IMR-90 (cell line): Measurements from ENCODE around the gene TIAM2. TPM values are rescaled to one million over a fixed set of nuclear protein-coding genes. Genes with fewer than 3 reads are reported as not detected.

Source experiments
- ATAC-seq: fragments of 200-7000 bp; cut with Tn5 transposase; 2 replicates; pipeline ENCODE4 v1.9.1; 2020; ENCODE audit warnings: low read depth, mild to moderate bottlenecking, moderate library complexity
- BruUV-seq: library from RNA; stranded (reverse); fragments of 400-500 nt; replicated peaks from 2 replicates; lab custom pipeline; 2021; lab: Mats Ljungman, UMichigan
- CTCF ChIA-PET: fragments of 300-600 bp; formaldehyde crosslinking; extraction: SDS; loops from one replicate; lab custom pipeline; 2021; ENCODE audit warnings: antibody characterized with exemption; lab: Yijun Ruan, JAX
- POLR2A ChIA-PET: fragments of 300-600 bp; sonication (Branson Sonifier 250); formaldehyde crosslinking; loops from one replicate; lab custom pipeline; 2022; ENCODE audit warnings: antibody characterized with exemption; ENCODE audit not compliant: unreplicated experiment; lab: Charles Lee
- DNase-seq: peaks from one replicate; pipeline ENCODE4 v3.0.0; 2013
- H2AFZ ChIP-seq: replicated peaks from 2 replicates; pipeline ENCODE3; 2013; ENCODE audit warnings: low read length, mild to moderate bottlenecking; ENCODE audit not compliant: poor library complexity
- H2AK5ac ChIP-seq: 2 replicates; pipeline ENCODE4 v1.6.1; 2013; ENCODE audit warnings: low read depth, low read length, inconsistent platforms
- H2AK9ac ChIP-seq: replicated peaks from 2 replicates; pipeline ENCODE3; 2013; ENCODE audit warnings: mild to moderate bottlenecking, low read depth, low read length, moderate library complexity; ENCODE audit not compliant: poor library complexity
- H2BK120ac ChIP-seq: 2 replicates; pipeline ENCODE4 v1.6.1; 2013; ENCODE audit warnings: low read depth, low read length, inconsistent platforms
- H2BK15ac ChIP-seq: 3 replicates; pipeline ENCODE4 v1.6.1; 2013; ENCODE audit warnings: low read depth, low read length, inconsistent platforms
- H2BK20ac ChIP-seq: 2 replicates; pipeline ENCODE4 v1.6.1; 2013; ENCODE audit warnings: low read depth, mild to moderate bottlenecking, inconsistent platforms, low read length, moderate library complexity
- H2BK5ac ChIP-seq: 2 replicates; pipeline ENCODE4 v1.6.1; 2013; ENCODE audit warnings: mild to moderate bottlenecking, low read depth, low read length, inconsistent platforms; ENCODE audit not compliant: poor library complexity, severe bottlenecking
- H3K14ac ChIP-seq: replicated peaks from 2 replicates; pipeline ENCODE4 v1.6.1; 2013; ENCODE audit warnings: low read depth, low read length, inconsistent platforms
- H3K18ac ChIP-seq: 2 replicates; pipeline ENCODE4 v1.6.1; 2013; ENCODE audit warnings: low read depth, low read length, control low read depth
- H3K23ac ChIP-seq: 2 replicates; pipeline ENCODE4 v1.6.1; 2013; ENCODE audit warnings: low read depth, low read length, inconsistent platforms
- H3K27ac ChIP-seq: 2 replicates; pipeline ENCODE4 v1.5.1; 2013; ENCODE audit warnings: mild to moderate bottlenecking, control low read depth, low read length; ENCODE audit not compliant: insufficient read depth
- H3K27me3 ChIP-seq: 2 replicates; pipeline ENCODE4 v1.6.1; 2013; ENCODE audit warnings: low read length; ENCODE audit not compliant: control insufficient read depth, insufficient read depth
- H3K36me3 ChIP-seq: 2 replicates; pipeline ENCODE4 v1.6.1; 2013; ENCODE audit warnings: low read length, mixed read lengths; ENCODE audit not compliant: control insufficient read depth, insufficient read depth
- H3K4ac ChIP-seq: 2 replicates; pipeline ENCODE4 v1.6.1; 2013; ENCODE audit warnings: low read depth, low read length, inconsistent platforms
- H3K4me1 ChIP-seq: 2 replicates; pipeline ENCODE4 v1.6.1; 2013; ENCODE audit warnings: low read length, mixed read lengths; ENCODE audit not compliant: control insufficient read depth, insufficient read depth
- H3K4me2 ChIP-seq: 2 replicates; pipeline ENCODE4 v1.6.1; 2013; ENCODE audit warnings: low read depth, mild to moderate bottlenecking, control low read depth, low read length, moderate library complexity
- H3K4me3 ChIP-seq: 2 replicates; pipeline ENCODE4 v1.5.1; 2013; ENCODE audit warnings: low read depth, mild to moderate bottlenecking, control low read depth, low read length, moderate library complexity; ENCODE audit not compliant: insufficient read depth
- H3K56ac ChIP-seq: 2 replicates; pipeline ENCODE4 v1.6.1; 2013; ENCODE audit warnings: low read length, inconsistent platforms; ENCODE audit not compliant: insufficient read depth; ENCODE audit errors: extremely low read depth
- H3K79me1 ChIP-seq, 2 experiments: 2 replicates each; pipeline ENCODE4 v1.6.1; 2013; ENCODE audit warnings: low read length in 2 of 2, inconsistent platforms in 1 of 2, low read depth in 1 of 2
- H3K9ac ChIP-seq: 2 replicates; pipeline ENCODE4 v1.6.1; 2013; ENCODE audit warnings: low read depth, low read length, control low read depth
- H3K9me1 ChIP-seq: 2 replicates; pipeline ENCODE4 v1.6.1; 2013; ENCODE audit warnings: low read length, inconsistent platforms; ENCODE audit not compliant: insufficient read depth
- H3K9me3 ChIP-seq: 2 replicates; pipeline ENCODE4 v1.6.1; 2013; ENCODE audit warnings: low read length; ENCODE audit not compliant: control insufficient read depth, insufficient read depth
- H4K20me1 ChIP-seq: 2 replicates; pipeline ENCODE4 v1.6.1; 2013; ENCODE audit warnings: low read length, inconsistent platforms; ENCODE audit not compliant: insufficient read depth
- H4K5ac ChIP-seq: 2 replicates; pipeline ENCODE4 v1.6.1; 2013; ENCODE audit warnings: mild to moderate bottlenecking, low read depth, low read length, control low read depth
- H4K8ac ChIP-seq, 2 experiments: 2 replicates each; pipeline ENCODE4 v1.6.1; 2013; ENCODE audit warnings: low read depth in 2 of 2, low read length in 2 of 2, control low read depth in 1 of 2, inconsistent platforms in 1 of 2
- H4K91ac ChIP-seq: 2 replicates; pipeline ENCODE4 v1.6.1; 2013; ENCODE audit warnings: low read depth, low read length, inconsistent platforms; ENCODE audit not compliant: insufficient read depth
- BHLHE40 ChIP-seq: fragments of 150-350 bp; IDR thresholded peaks from 2 replicates; pipeline ENCODE4 v1.6.1; 2016; ENCODE audit warnings: mild to moderate bottlenecking, low read depth, low read length
- CEBPB ChIP-seq: IDR thresholded peaks from 2 replicates; pipeline ENCODE4 v1.6.1; 2012; ENCODE audit warnings: low read depth, low read length, improper control_type of control experiment
- CTCF ChIP-seq: conservative IDR thresholded peaks from 2 replicates; pipeline ENCODE4 v1.5.1; 2012; ENCODE audit warnings: mild to moderate bottlenecking, low read depth, low read length, improper control_type of control experiment
- ELK1 ChIP-seq: fragments of 150-350 bp; IDR thresholded peaks from 2 replicates; pipeline ENCODE4 v1.6.1; 2016; ENCODE audit warnings: low read depth, mild to moderate bottlenecking, low read length, moderate library complexity, borderline replicate concordance
- FOS ChIP-seq: fragments of 150-350 bp; IDR thresholded peaks from 2 replicates; pipeline ENCODE4 v1.6.1; 2016; ENCODE audit warnings: low read depth, low read length
- MAZ ChIP-seq: IDR thresholded peaks from 2 replicates; pipeline ENCODE4 v1.6.1; 2012; ENCODE audit warnings: low read depth, mild to moderate bottlenecking, low read length, improper control_type of control experiment, moderate library complexity, borderline replicate concordance
- MXI1 ChIP-seq: IDR thresholded peaks from 2 replicates; pipeline ENCODE4 v1.6.1; 2012; ENCODE audit warnings: low read depth, mild to moderate bottlenecking, low read length, moderate library complexity, borderline replicate concordance
- NFE2L2 ChIP-seq: fragments of 150-350 bp; IDR thresholded peaks from 2 replicates; pipeline ENCODE4 v1.6.1; 2016; ENCODE audit warnings: low read depth, mild to moderate bottlenecking, low read length
- POLR2A ChIP-seq: IDR thresholded peaks from 2 replicates; pipeline ENCODE4 v1.6.1; 2012; ENCODE audit warnings: mild to moderate bottlenecking, low read depth, low read length
- RCOR1 ChIP-seq: IDR thresholded peaks from 2 replicates; pipeline ENCODE4 v1.6.1; 2012; ENCODE audit warnings: mild to moderate bottlenecking, low read length, improper control_type of control experiment; ENCODE audit not compliant: insufficient replicate concordance
- RFX5 ChIP-seq: IDR thresholded peaks from 2 replicates; pipeline ENCODE4 v1.8.0; 2012; ENCODE audit warnings: low read depth, mild to moderate bottlenecking, low read length, moderate library complexity
- SMC3 ChIP-seq: fragments of 150-350 bp; IDR thresholded peaks from 2 replicates; pipeline ENCODE4 v1.6.1; 2016; ENCODE audit warnings: low read depth, mild to moderate bottlenecking, antibody characterized with exemption, low read length, moderate library complexity
- WGBS, 2 experiments: methylation state at CpG; one replicate each; pipeline versions ENCODE4 v1.1.5 to v1.1.7; 2013; ENCODE audit warnings: missing lambda C conversion rate in 2 of 2; ENCODE audit not compliant: insufficient read length in 1 of 2; ENCODE audit errors: extremely low coverage in 2 of 2; 5-methylcytosine and 5-hydroxymethylcytosine counted together
- dilution Hi-C: fragments of 300-500 bp; cut with HindIII; formaldehyde crosslinking; loops from one replicate; pipeline ENCODE4 v1.14.3; 2018; ENCODE audit warnings: low sequenced_read_pairs; ENCODE audit not compliant: unreplicated experiment
- in situ Hi-C: fragments of 300-500 bp; cut with MboI; formaldehyde crosslinking; loops from 3 replicates; pipeline ENCODE4 v1.14.3; 2019; ENCODE audit warnings: low sequenced_read_pairs, inconsistent platforms, mixed read lengths
- intact Hi-C: fragments of 100-400 bp; cut with micrococcal nuclease; formaldehyde crosslinking; loops from 2 replicates; pipeline ENCODE4 v1.10.0; 2022
- polyA plus RNA-seq, 3 experiments: library from polyadenylated mRNA; depleted of rRNA; stranded (reverse); fragments of >200 nt; gene quantifications; 2 replicates each; pipeline ENCODE4 v1.2.3, GENCODE V29; 2012; ENCODE audit warnings: low replicate concordance in 1 of 3
- total RNA-seq: library from RNA; depleted of rRNA; stranded (reverse); fragments of >200 nt; gene quantifications from 2 replicates; pipeline ENCODE4 v1.2.3, GENCODE V29; 2012

TIAM2 gene
- total and polyA plus RNA-seq, 2 of the 4 experiments (the other 2 are of a cell fraction) = 3.1 to 4.7 TPM

GRCh38 chr6:155234167-155234566 is 239.1 kb downstream of the TIAM2 start:
- Histone ChIP-seq H3K14ac (no peak overlapping the region), H4K20me1 (no peaks in the 10 kb centered on the region), H2BK15ac (no peak overlapping the region), H3K27me3 (no peaks in the 10 kb centered on the region), H3K27ac (no peak overlapping the region), H3K36me3 (no peaks in the 10 kb centered on the region), H3K56ac (no peak overlapping the region), H3K9me1 (no peaks in the 10 kb centered on the region; the same call in 1 of the 2 replicates), H3K4me1 (peaks cover 4% of the 10 kb centered on the region; the same call in 1 of the 2 replicates), H3K18ac (no peak overlapping the region), H4K5ac (no peak overlapping the region), H3K4me3 (no peak overlapping the region), H4K91ac (no peak overlapping the region), H3K23ac (no peak overlapping the region), H2AFZ (no peak overlapping the region), H3K9ac (no peak overlapping the region), H2BK120ac (no peak overlapping the region), H4K8ac (no peak overlapping the region), H3K4ac (no peak overlapping the region), H2AK5ac (no peak overlapping the region), H3K79me1 (no peaks in the 10 kb centered on the region), H3K9me3 (no peaks in the 10 kb centered on the region; the same call in 1 of the 2 replicates), H2BK5ac (no peak overlapping the region), H2AK9ac (no peak overlapping the region), H2BK20ac (no peak overlapping the region), H3K4me2 (no peak overlapping the region)
- WGBS, 2 experiments = no CpG with 5 or more reads among the region's 4 CpGs
- no peak for ATAC-seq
- no peak for TF ChIP-seq MXI1
- no peak for TF ChIP-seq RCOR1
- no peak for TF ChIP-seq FOS
- no peak for TF ChIP-seq MAZ
- TF ChIP-seq SMC3 = no peak
- no peak for TF ChIP-seq POLR2A
- no peak for TF ChIP-seq NFE2L2
- no peak for TF ChIP-seq CEBPB
- TF ChIP-seq RFX5 = no peak
- TF ChIP-seq ELK1 = no peak
- TF ChIP-seq CTCF = no peak
- no peak for TF ChIP-seq BHLHE40
- intact Hi-C loops (no loop called here), in situ Hi-C loops (no loop called here), dilution Hi-C loops (no loop called here)
- BruUV-seq = no TSS peak
- CTCF ChIA-PET = no interaction called here
- POLR2A ChIA-PET = no interaction called here
- no peak for DNase-seq
